ENCODE data around the gene NET1. TPM values are rescaled to one million over a fixed set of nuclear protein-coding genes. Genes with fewer than 3 reads are reported as not detected.

NET1 gene
- total RNA-seq, 4 donors from 2014 or later, result 64.3 to 124 (median 77.2) TPM

- intact Hi-C loops (cut with DNase I; ENCODE audit: low total_unique reads), result no loop called here
- WGBS, 2 donors, result 67 to 68% methylated on average over 9 of the region's 9 CpGs
- no peak overlapping the region for H3K4me3 ChIP-seq (ENCODE audit: low read depth, poor library complexity, severe bottlenecking)
- TF ChIP-seq POLR2A (IDR thresholded peaks at IDR 0.05), result no peak
- TF ChIP-seq CTCF (IDR thresholded peaks at IDR 0.05), result peak in 1 of 3 donors; percentile 27
- peak in 1 of 2 donors; percentile 62 for DNase-seq (ENCODE audit: low spot score in 2 of 2)
Measured at GRCh38 chr10:5442065-5442989, 30.0 kb downstream of the NET1 start.

- TF ChIP-seq CTCF (IDR thresholded peaks at IDR 0.05), result no peak
- no peak for TF ChIP-seq POLR2A (IDR thresholded peaks at IDR 0.05)
- intact Hi-C loops (cut with DNase I; ENCODE audit: low total_unique reads), result no loop called here
- whole genome bisulfite sequencing, 2 donors, result 88 to 94% methylated on average over 1 of the region's 1 CpG
- no peak overlapping the region for H3K4me3 ChIP-seq (ENCODE audit: low read depth, poor library complexity, severe bottlenecking)
- DNase-seq (ENCODE audit: low spot score in 2 of 2), result no peak
Measured at GRCh38 chr10:5442990-5443370, 30.6 kb downstream of the NET1 start.

DNA sequence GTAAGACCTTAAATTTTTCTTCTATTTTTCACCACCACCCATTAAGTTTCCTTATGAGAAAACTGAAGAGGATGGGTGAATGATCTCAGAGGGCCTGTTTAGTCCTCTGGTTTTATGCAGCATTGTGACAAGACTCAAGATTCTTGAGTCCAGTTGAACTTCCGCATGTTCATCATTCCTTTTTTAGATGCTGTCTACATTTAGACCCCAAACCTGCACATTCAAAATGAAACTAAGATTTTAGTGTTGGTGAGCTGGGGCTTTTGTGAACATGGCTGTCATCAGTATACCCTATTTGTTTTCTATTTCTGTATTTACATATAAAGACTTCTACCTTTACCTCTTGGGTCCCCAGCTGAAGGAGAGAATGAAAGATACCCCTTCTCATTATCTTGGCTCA is 31.1 kb downstream of the NET1 start:
- intact Hi-C loops (cut with DNase I; ENCODE audit: low total_unique reads), result no loop called here
- no peak for TF ChIP-seq POLR2A (IDR thresholded peaks at IDR 0.05)
- TF ChIP-seq CTCF (IDR thresholded peaks at IDR 0.05), result no peak

DNA sequence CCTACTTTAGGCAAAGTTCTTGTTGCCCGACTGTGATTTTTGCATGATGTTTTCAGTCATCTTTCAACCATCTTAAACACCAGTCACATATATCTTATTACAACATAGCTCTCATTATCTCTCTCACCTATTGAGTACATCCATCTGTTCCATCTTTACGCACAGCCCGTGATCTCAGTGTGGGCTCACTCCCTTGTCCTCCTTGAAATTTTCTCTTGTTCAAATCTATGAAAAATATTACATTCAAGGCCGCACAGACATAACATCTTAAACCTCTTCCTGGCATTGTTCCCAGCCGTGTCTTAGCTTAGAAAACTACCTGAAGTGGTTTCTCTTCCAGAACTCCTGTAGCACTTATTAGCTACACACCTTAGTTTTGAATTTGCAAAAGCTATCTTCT is 32.6 kb downstream of the NET1 start:
- no peak for TF ChIP-seq POLR2A (IDR thresholded peaks at IDR 0.05)
- no peak for TF ChIP-seq CTCF (IDR thresholded peaks at IDR 0.05)
- WGBS, 2 donors, result 79 to 83% methylated on average over 5 of the region's 5 CpGs
- intact Hi-C loops (cut with DNase I; ENCODE audit: low total_unique reads), result no loop called here
- no peak overlapping the region for H3K4me3 ChIP-seq (ENCODE audit: low read depth, poor library complexity, severe bottlenecking)
- no peak for DNase-seq (ENCODE audit: low spot score in 2 of 2)

More for the DNA sequence above, 31.1 kb downstream of the NET1 start:
- DNase-seq (ENCODE audit: low spot score in 2 of 2), result no peak
- no peak overlapping the region for H3K4me3 ChIP-seq (ENCODE audit: low read depth, poor library complexity, severe bottlenecking)
- WGBS, 2 donors, result 97% methylated on average over 1 of the region's 1 CpG

GRCh38 chr10:5446390-5446926 is 34.1 kb downstream of the NET1 start:
- 6 to 7% methylated on average over 20 to 23 of the region's 23 CpGs for WGBS, 2 donors
- TF ChIP-seq POLR2A (IDR thresholded peaks at IDR 0.05), result peak in 1 of 2 donors; percentile 41
- no peak for TF ChIP-seq CTCF (IDR thresholded peaks at IDR 0.05)
- peak; percentile 94 to 99 for DNase-seq (ENCODE audit: low spot score in 2 of 2)
- peak overlapping the region; percentile 45 for H3K4me3 ChIP-seq (ENCODE audit: low read depth, poor library complexity, severe bottlenecking)
- intact Hi-C loops (cut with DNase I; ENCODE audit: low total_unique reads), result no loop called here

Data from lower leg skin (tissue), 4 donors.